ENCODE data around the gene RPP25L.

RPP25L gene

GRCh38 chr9:34588671-34589635 is 22.9 kb downstream of the RPP25L start:
- DNase-seq, result peak in 23 of 58 donors; percentile 6 to 77 (median 36)

- DNase-seq, result no peak
Observed at GRCh38 chr9:34587271-34587670, 24.6 kb downstream of the RPP25L start.

- no peak for DNase-seq
Observed at GRCh38 chr9:34585946-34586669, 25.8 kb downstream of the RPP25L start.

GRCh38 chr9:34584970-34585369 is 26.9 kb downstream of the RPP25L start:
- no peak for DNase-seq

- no peak for DNase-seq
Observed at GRCh38 chr9:34582787-34583186, 29.1 kb downstream of the RPP25L start.

- no peak for DNase-seq
Observed at GRCh38 chr9:34581318-34581717, 30.6 kb downstream of the RPP25L start.

GRCh38 chr9:34580358-34580757 is 31.5 kb downstream of the RPP25L start:
- DNase-seq, result peak in 26 of 58 donors; percentile 13 to 69 (median 29)

GRCh38 chr9:34579808-34580163 is 32.1 kb downstream of the RPP25L start:
- peak in 2 of 58 donors; percentile 7 to 9 for DNase-seq

GRCh38 chr9:34579104-34579807 is 32.6 kb downstream of the RPP25L start:
- peak in 9 of 58 donors; percentile 16 to 41 (median 21) for DNase-seq

- DNase-seq, result peak in 8 of 58 donors; percentile 10 to 59 (median 24)
Observed at GRCh38 chr9:34578241-34579103, 33.4 kb downstream of the RPP25L start.

- DNase-seq, result peak in 19 of 58 donors; percentile 7 to 65 (median 32)
Observed at GRCh38 chr9:34577400-34578240, 34.3 kb downstream of the RPP25L start.

- DNase-seq, result no peak
Observed at GRCh38 chr9:34576597-34577399, 35.1 kb downstream of the RPP25L start.

GRCh38 chr9:34575862-34576596 is 35.9 kb downstream of the RPP25L start:
- DNase-seq, result no peak

GRCh38 chr9:34575241-34575640 is 36.7 kb downstream of the RPP25L start:
- DNase-seq, result no peak

GRCh38 chr9:34574571-34574970 is 37.3 kb downstream of the RPP25L start:
- no peak for DNase-seq

- no peak for DNase-seq
Observed at GRCh38 chr9:34573599-34574325, 38.1 kb downstream of the RPP25L start.

- no peak for DNase-seq
Observed at GRCh38 chr9:34572628-34573027, 39.3 kb downstream of the RPP25L start.

Measured in anterior cingulate cortex (tissue), 58 donors.